ENCODE data around the gene BRSK2.
"Not testable (repeated sequence)": the region's sequence is repeated elsewhere in the genome, so short reads cannot be mapped to it uniquely, and the experiment has no call there.

The BRSK2 gene

DNA sequence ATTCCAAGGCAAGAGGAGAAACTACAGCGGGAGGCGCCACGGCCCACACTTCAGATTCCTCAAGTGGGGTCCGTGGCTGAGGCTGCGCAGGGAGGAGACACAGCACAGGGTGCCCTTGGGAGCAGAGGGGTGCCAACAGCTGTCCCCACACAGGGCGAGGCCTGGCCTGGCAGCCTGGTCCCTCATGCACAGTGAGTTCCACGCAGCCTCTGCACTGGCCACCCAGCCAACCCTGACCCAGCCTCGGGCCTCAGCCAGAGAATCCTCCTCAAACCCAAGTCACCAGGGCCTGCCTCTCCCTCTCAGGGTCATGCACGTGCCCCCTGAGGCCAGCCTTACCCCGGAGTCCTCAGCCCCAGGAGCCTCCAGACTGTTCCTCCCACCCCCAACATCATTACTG, 119.3 kb downstream of the BRSK2 start:
- H3K27ac ChIP-seq: no peak overlapping the region
- TF ChIP-seq ZFX (IDR thresholded peaks at IDR 0.05; ENCODE audit: borderline replicate concordance): no peak
- TF ChIP-seq, protein P1, sequence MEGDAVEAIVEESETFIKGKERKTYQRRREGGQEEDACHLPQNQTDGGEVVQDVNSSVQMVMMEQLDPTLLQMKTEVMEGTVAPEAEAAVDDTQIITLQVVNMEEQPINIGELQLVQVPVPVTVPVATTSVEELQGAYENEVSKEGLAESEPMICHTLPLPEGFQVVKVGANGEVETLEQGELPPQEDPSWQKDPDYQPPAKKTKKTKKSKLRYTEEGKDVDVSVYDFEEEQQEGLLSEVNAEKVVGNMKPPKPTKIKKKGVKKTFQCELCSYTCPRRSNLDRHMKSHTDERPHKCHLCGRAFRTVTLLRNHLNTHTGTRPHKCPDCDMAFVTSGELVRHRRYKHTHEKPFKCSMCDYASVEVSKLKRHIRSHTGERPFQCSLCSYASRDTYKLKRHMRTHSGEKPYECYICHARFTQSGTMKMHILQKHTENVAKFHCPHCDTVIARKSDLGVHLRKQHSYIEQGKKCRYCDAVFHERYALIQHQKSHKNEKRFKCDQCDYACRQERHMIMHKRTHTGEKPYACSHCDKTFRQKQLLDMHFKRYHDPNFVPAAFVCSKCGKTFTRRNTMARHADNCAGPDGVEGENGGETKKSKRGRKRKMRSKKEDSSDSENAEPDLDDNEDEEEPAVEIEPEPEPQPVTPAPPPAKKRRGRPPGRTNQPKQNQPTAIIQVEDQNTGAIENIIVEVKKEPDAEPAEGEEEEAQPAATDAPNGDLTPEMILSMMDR (IDR thresholded peaks at IDR 0.05): no peak

DNA sequence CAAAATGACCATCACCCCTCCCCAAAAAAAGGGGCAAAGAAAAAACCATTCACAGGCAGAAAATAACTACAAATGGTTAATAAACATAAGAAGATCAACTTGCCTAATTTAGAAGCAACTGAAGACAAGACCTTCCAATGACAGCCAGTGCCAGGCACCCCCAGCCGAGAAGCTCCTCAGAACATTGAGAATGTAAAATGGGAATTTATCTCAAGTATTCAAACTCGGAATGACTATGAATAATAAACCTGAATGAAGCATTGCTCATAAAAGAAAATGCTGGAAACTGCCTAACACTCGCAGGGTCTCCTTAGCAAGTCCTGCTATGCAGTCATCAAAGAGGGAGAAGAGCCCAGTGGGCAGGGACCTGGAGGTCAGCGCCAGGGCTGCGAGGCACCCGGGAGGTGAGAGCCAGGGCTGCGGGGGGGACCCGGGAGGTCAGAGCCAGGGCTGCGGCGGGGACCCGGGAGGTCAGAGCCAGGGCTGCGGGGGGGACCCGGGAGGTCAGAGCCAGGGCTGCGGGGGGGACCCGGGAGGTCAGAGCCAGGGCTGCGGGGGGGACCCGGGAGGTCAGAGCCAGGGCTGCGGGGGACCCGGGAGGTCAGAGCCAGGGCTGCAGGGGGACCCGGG, 120.0 kb downstream of the BRSK2 start:
- TF ChIP-seq, protein P1 (IDR thresholded peaks at IDR 0.05): no peak
- TF ChIP-seq ZFX (IDR thresholded peaks at IDR 0.05; ENCODE audit: borderline replicate concordance): no peak
- H3K27ac ChIP-seq: no peak overlapping the region

DNA sequence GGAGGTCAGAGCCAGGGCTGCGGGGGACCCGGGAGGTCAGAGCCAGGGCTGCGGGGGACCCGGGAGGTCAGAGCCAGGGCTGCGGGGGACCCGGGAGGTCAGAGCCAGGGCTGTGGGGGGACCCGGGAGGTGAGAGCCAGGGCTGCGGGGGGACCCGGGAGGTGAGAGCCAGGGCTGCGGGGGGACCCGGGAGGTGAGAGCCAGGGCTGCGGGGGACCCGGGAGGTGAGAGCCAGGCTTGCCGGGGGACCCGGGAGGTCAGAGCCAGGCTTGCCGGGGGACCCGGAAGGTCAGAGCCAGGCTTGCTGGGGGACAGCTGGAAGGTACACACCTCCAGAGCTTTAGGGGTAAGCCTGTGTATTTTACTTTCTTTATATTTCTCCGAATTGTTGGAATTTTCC, 120.6 kb downstream of the BRSK2 start:
- not testable (repeated sequence) for H3K27ac ChIP-seq

DNA sequence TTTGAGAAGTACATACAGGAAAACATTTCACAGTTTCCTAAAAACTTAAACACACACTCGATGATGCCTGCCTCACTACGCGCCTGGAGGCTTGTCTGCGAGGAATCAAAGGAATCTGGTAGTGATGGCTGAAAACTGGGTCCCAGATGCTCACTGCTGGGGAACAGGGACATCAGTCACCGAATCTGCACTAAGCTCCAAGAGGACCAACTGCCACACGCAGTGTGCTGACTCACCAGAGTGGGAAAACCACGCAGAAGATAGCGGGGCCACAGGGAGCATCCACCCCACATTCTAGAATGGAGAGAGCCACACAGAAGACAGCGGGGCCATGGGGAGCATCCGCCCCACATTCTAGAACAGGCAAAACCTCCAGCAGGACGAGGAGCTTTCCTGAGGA, 121.2 kb downstream of the BRSK2 start:
- no peak overlapping the region for H3K27ac ChIP-seq
- TF ChIP-seq, protein P1 (IDR thresholded peaks at IDR 0.05): no peak
- TF ChIP-seq ZFX (IDR thresholded peaks at IDR 0.05; ENCODE audit: borderline replicate concordance): no peak

DNA sequence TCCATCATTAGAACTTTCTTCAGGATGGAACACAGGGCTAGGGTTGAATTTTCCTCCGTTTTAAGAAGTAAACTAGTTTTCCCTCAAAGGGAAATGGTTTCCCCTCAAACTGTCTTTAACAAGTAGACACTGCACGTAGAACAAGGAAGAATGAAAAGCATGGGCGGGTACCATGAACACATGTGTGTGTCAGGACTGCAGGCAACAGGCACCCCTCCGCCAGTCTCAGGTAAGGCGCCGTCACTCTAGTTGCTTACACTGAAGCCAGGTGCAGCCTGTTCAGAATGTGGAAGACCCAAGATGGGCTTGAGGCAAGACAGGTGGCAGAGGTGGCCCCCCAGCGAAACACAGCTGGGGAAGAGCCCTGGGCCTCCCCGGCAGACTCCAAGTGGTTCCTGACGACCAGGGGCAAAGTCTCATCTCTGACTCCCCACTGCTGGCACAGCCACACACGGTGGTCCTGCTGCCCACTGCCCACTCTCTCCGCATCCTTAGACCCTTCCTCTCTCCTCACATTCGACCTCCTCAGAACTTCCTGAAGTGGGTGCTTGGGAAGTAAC, 122.3 kb downstream of the BRSK2 start:
- no peak for TF ChIP-seq ZFX (IDR thresholded peaks at IDR 0.05; ENCODE audit: borderline replicate concordance)
- TF ChIP-seq, protein P1 (IDR thresholded peaks at IDR 0.05): no peak
- no peak overlapping the region for H3K27ac ChIP-seq

All from 22Rv1 (cell line).